H1 (cell line): ENCODE measurements around the gene COIL. TPM values are rescaled to one million over a fixed set of nuclear protein-coding genes. Genes with fewer than 3 reads are reported as not detected.

Experiments used
- CTCF ChIA-PET: fragments of 300-600 bp; sonication (Branson Sonifier 250); formaldehyde crosslinking; loops from one replicate; lab custom pipeline; 2021; ENCODE audit not compliant: partially characterized antibody; lab: Charles Lee
- POLR2A ChIA-PET: fragments of 300-600 bp; sonication (Branson Sonifier 250); formaldehyde crosslinking; loops from one replicate; lab custom pipeline; 2021; ENCODE audit warnings: inconsistent platforms; ENCODE audit not compliant: partially characterized antibody; lab: Charles Lee
- DNase-seq, 2 experiments: peaks; one replicate each; pipeline versions ENCODE4 v3.0.0 to v3.0.0-alpha.2; 2010 to 2022; ENCODE audit warnings: low spot score in 2 of 2, low read depth in 1 of 2, mixed read lengths in 1 of 2
- FAIRE-seq: peaks from 2 replicates; lab custom pipeline; 2011; peaks lifted over from hg19 to GRCh38; lab: Jason Lieb, UNC
- H2AFZ ChIP-seq: 2 replicates; pipeline ENCODE4 v1.8.1; 2012; ENCODE audit warnings: low read length, inconsistent platforms
- H2AK5ac ChIP-seq: 2 replicates; pipeline ENCODE4 v1.6.1; 2013; ENCODE audit warnings: low read depth, low read length
- H2BK120ac ChIP-seq: replicated peaks from 2 replicates; pipeline ENCODE3; 2013; ENCODE audit warnings: low read depth, low read length, inconsistent platforms
- H2BK12ac ChIP-seq: 2 replicates; pipeline ENCODE4 v1.6.1; 2013; ENCODE audit warnings: low read depth, low read length
- H2BK15ac ChIP-seq: 2 replicates; pipeline ENCODE4 v1.6.1; 2013; ENCODE audit warnings: low read length
- H2BK20ac ChIP-seq: 2 replicates; pipeline ENCODE4 v1.6.1; 2013; ENCODE audit warnings: low read length
- H2BK5ac ChIP-seq: 2 replicates; pipeline ENCODE4 v1.6.1; 2013; ENCODE audit warnings: low read depth, low read length
- H3K14ac ChIP-seq: 2 replicates; pipeline ENCODE4 v1.6.1; 2013; ENCODE audit warnings: inconsistent platforms; ENCODE audit not compliant: insufficient read length
- H3K18ac ChIP-seq: 2 replicates; pipeline ENCODE4 v1.6.1; 2013; ENCODE audit warnings: low read length; ENCODE audit errors: extremely low read depth
- H3K23ac ChIP-seq: 2 replicates; pipeline ENCODE4 v1.6.1; 2013; ENCODE audit warnings: inconsistent platforms; ENCODE audit not compliant: insufficient read length
- H3K23me2 ChIP-seq: 2 replicates; pipeline ENCODE4 v1.6.1; 2013; ENCODE audit warnings: low read depth, low read length
- H3K27ac ChIP-seq: 2 replicates; pipeline ENCODE4 v1.6.1; 2011; ENCODE audit warnings: low read depth, low read length, inconsistent platforms
- H3K27me3 ChIP-seq, 4 experiments: replicated peaks in 1 of 4; 1 replicate in 1 of 4; 2 replicates in 3 of 4; pipeline versions ENCODE4 v1.6.1 to v1.8.1; 2011 to 2013; ENCODE audit warnings: low read length in 3 of 4, mild to moderate bottlenecking in 3 of 4, inconsistent platforms in 2 of 4, mixed read lengths in 2 of 4, moderate library complexity in 1 of 4; ENCODE audit not compliant: control insufficient read depth in 3 of 4, insufficient read depth in 3 of 4; ENCODE audit errors: extremely low read depth in 1 of 4
- H3K36me3 ChIP-seq, 4 experiments: 2 replicates each; pipeline versions ENCODE4 v1.6.1 to v1.8.1; 2011 to 2013; ENCODE audit warnings: mild to moderate bottlenecking in 4 of 4, low read length in 3 of 4, moderate library complexity in 2 of 4, control low read depth in 1 of 4, inconsistent platforms in 1 of 4; ENCODE audit not compliant: insufficient read depth in 4 of 4, control insufficient read depth in 2 of 4
- H3K4ac ChIP-seq: replicated peaks from 2 replicates; pipeline ENCODE3; 2013; ENCODE audit warnings: low read length, low read depth, mixed read lengths, inconsistent platforms; ENCODE audit not compliant: insufficient read length
- H3K4me1 ChIP-seq, 4 experiments: replicated peaks in 1 of 4; 1 replicate in 1 of 4; 2 replicates in 3 of 4; pipeline versions ENCODE4 v1.6.1 to v1.8.1; 2011 to 2013; ENCODE audit warnings: low read length in 3 of 4, inconsistent platforms in 2 of 4, mixed read lengths in 1 of 4; ENCODE audit not compliant: insufficient read depth in 4 of 4, control insufficient read depth in 3 of 4
- H3K4me2 ChIP-seq, 2 experiments: 2 replicates each; pipeline versions ENCODE4 v1.6.1 to v1.8.1; 2011 to 2013; ENCODE audit warnings: low read depth in 2 of 2, low read length in 2 of 2, control low read depth in 1 of 2, inconsistent platforms in 1 of 2, mild to moderate bottlenecking in 1 of 2; ENCODE audit not compliant: insufficient read depth in 1 of 2
- H3K4me3 ChIP-seq, 4 experiments: fragments of 200-600, 300-600 bp in 1 of 4; sonication (generic), shearing (Covaris generic), sonication (Bioruptor Twin) in 1 of 4; 2 replicates each; pipeline versions ENCODE4 v1.5.1 to v1.8.1; 2011 to 2016; ENCODE audit warnings: low read length in 4 of 4, low read depth in 3 of 4, control low read depth in 2 of 4, inconsistent platforms in 2 of 4, mild to moderate bottlenecking in 2 of 4, mixed read lengths in 1 of 4, moderate library complexity in 1 of 4; ENCODE audit not compliant: insufficient read depth in 2 of 4; ENCODE audit errors: extremely low read depth in 1 of 4
- H3K56ac ChIP-seq: replicated peaks from 2 replicates; pipeline ENCODE3; 2013; ENCODE audit warnings: low read depth, mild to moderate bottlenecking, mixed read lengths, low read length, inconsistent platforms; ENCODE audit not compliant: insufficient read length
- H3K79me1 ChIP-seq: 2 replicates; pipeline ENCODE4 v1.6.1; 2013; ENCODE audit warnings: low read depth, low read length, control low read depth
- H3K79me2 ChIP-seq, 2 experiments: 2 replicates each; pipeline versions ENCODE4 v1.6.1 to v1.8.1; 2012 to 2013; ENCODE audit warnings: low read length in 2 of 2, mild to moderate bottlenecking in 2 of 2, inconsistent platforms in 1 of 2; ENCODE audit not compliant: insufficient read depth in 2 of 2, control insufficient read depth in 1 of 2
- H3K9ac ChIP-seq, 4 experiments: replicated peaks in 1 of 4; 1 replicate in 1 of 4; 2 replicates in 3 of 4; pipeline versions ENCODE4 v1.6.1 to v1.8.1; 2011 to 2013; ENCODE audit warnings: low read depth in 3 of 4, low read length in 3 of 4, control low read depth in 2 of 4, mild to moderate bottlenecking in 2 of 4, moderate library complexity in 2 of 4, inconsistent platforms in 1 of 4; ENCODE audit errors: extremely low read depth in 1 of 4
- H3K9me3 ChIP-seq, 2 experiments: 2 replicates each; pipeline versions ENCODE4 v1.6.1 to v1.8.1; 2012 to 2013; ENCODE audit warnings: mild to moderate bottlenecking in 2 of 2, moderate library complexity in 2 of 2, control low read depth in 1 of 2, inconsistent platforms in 1 of 2, low read depth in 1 of 2, low read length in 1 of 2, mixed read lengths in 1 of 2; ENCODE audit not compliant: insufficient read depth in 2 of 2
- H4K20me1 ChIP-seq, 2 experiments: replicated peaks in 1 of 2; 2 replicates each; pipeline versions ENCODE3 to v1.8.1; 2011 to 2013; ENCODE audit warnings: inconsistent platforms in 2 of 2, low read length in 2 of 2, mild to moderate bottlenecking in 1 of 2; ENCODE audit not compliant: insufficient read depth in 2 of 2, control insufficient read depth in 1 of 2
- H4K5ac ChIP-seq: 2 replicates; pipeline ENCODE4 v1.6.1; 2013; ENCODE audit warnings: low read length, low read depth, mixed read lengths, inconsistent platforms; ENCODE audit not compliant: insufficient read length
- H4K8ac ChIP-seq: 2 replicates; pipeline ENCODE4 v1.8.0; 2013; ENCODE audit warnings: mild to moderate bottlenecking, moderate library complexity, low read length, inconsistent platforms; ENCODE audit not compliant: insufficient read depth; ENCODE audit errors: extremely low read depth
- H4K91ac ChIP-seq: replicated peaks from 2 replicates; pipeline ENCODE3; 2013; ENCODE audit warnings: low read length, mixed read lengths, inconsistent platforms; ENCODE audit not compliant: insufficient read length
- ATF3 ChIP-seq: IDR thresholded peaks from 2 replicates; pipeline ENCODE4 v1.6.1; 2011; ENCODE audit warnings: low read depth, mild to moderate bottlenecking, low read length; ENCODE audit not compliant: insufficient read depth
- BCL11A ChIP-seq, 2 experiments: IDR thresholded peaks; one replicate each; pipeline ENCODE4 v1.6.1; 2011; ENCODE audit warnings: low read depth in 2 of 2, low read length in 2 of 2, mild to moderate bottlenecking in 2 of 2
- CHD1 ChIP-seq: IDR thresholded peaks from 2 replicates; pipeline ENCODE4 v1.6.1; 2012; ENCODE audit warnings: low read depth, low read length, improper control_type of control experiment
- EZH2 ChIP-seq: fragments of 200-600 bp; sonication (generic); IDR thresholded peaks from 2 replicates; pipeline ENCODE4 v1.7.1; 2012; ENCODE audit warnings: low read depth, mild to moderate bottlenecking, moderate library complexity, low read length, inconsistent platforms; ENCODE audit not compliant: severe bottlenecking
- KDM1A ChIP-seq: fragments of 200-600, 300-600 bp; sonication (generic); IDR thresholded peaks from 2 replicates; pipeline ENCODE4 v1.7.1; 2016; ENCODE audit warnings: mild to moderate bottlenecking, low read length, borderline replicate concordance
- KDM4A ChIP-seq: IDR thresholded peaks from one replicate; pipeline ENCODE4 v1.7.1; 2012; ENCODE audit warnings: low read depth, mild to moderate bottlenecking, moderate library complexity, low read length, inconsistent platforms; ENCODE audit not compliant: severe bottlenecking
- PHF8 ChIP-seq: fragments of 200-600 bp; sonication (generic); conservative IDR thresholded peaks from 2 replicates; pipeline ENCODE4 v1.7.1; 2012; ENCODE audit warnings: low read depth, mild to moderate bottlenecking, inconsistent platforms, low read length, moderate library complexity
- POLR2AphosphoS5 ChIP-seq: IDR thresholded peaks from 2 replicates; pipeline ENCODE4 v1.6.1; 2011; ENCODE audit warnings: low read depth, low read length
- POU5F1 ChIP-seq: IDR thresholded peaks from 2 replicates; pipeline ENCODE4 v1.6.1; 2011; ENCODE audit warnings: low read depth, mild to moderate bottlenecking, low read length, moderate library complexity
- SP4 ChIP-seq: IDR thresholded peaks from 2 replicates; pipeline ENCODE4 v1.6.1; 2012; ENCODE audit warnings: low read length, inconsistent platforms
- SRF ChIP-seq: IDR thresholded peaks from 2 replicates; pipeline ENCODE4 v1.6.1; 2011; ENCODE audit warnings: mild to moderate bottlenecking, low read depth, low read length, moderate library complexity
- TAF1 ChIP-seq: IDR thresholded peaks from 2 replicates; pipeline ENCODE4 v1.6.1; 2011; ENCODE audit warnings: mild to moderate bottlenecking, low read depth, low read length
- TAF7 ChIP-seq: optimal IDR thresholded peaks from 2 replicates; pipeline ENCODE3; 2011; ENCODE audit warnings: low read depth, mild to moderate bottlenecking, inconsistent platforms, low read length, moderate library complexity, borderline replicate concordance
- TCF12 ChIP-seq: IDR thresholded peaks from 2 replicates; pipeline ENCODE4 v1.6.1; 2011; ENCODE audit warnings: low read depth, mild to moderate bottlenecking, low read length
- TEAD4 ChIP-seq: IDR thresholded peaks from 2 replicates; pipeline ENCODE4 v1.6.1; 2012; ENCODE audit warnings: low read depth, low read length, inconsistent platforms, mixed read lengths
- WGBS, 2 experiments: shearing (Covaris generic) in 1 of 2; methylation state at CpG; one replicate each; pipeline versions ENCODE4 v1.1.6 to v1.1.7; 2013 to 2015; ENCODE audit warnings: low lambda C conversion rate in 2 of 2, mixed read lengths in 2 of 2, inconsistent platforms in 1 of 2, low coverage in 1 of 2, missing lambda C conversion rate in 1 of 2; ENCODE audit not compliant: insufficient replicate concordance in 2 of 2, insufficient coverage in 1 of 2, insufficient read length in 1 of 2; ENCODE audit errors: extremely low coverage in 1 of 2, missing lambda C conversion rate in 1 of 2; 5-methylcytosine and 5-hydroxymethylcytosine counted together
- polyA plus RNA-seq, 7 experiments: library from polyadenylated mRNA; depleted of rRNA in 3 of 7; stranded (reverse) in 5 of 7; unstranded in 2 of 7; fragments of >200 nt in 5 of 7; fragments of 200-250 nt in 2 of 7; gene quantifications; 1 replicate in 5 of 7; 2 replicates in 1 of 7; 4 replicates in 1 of 7; pipeline versions ENCODE4 v1.2.1 to v1.2.3, GENCODE V29; 2011 to 2013; ENCODE audit warnings: missing spikeins in 2 of 7, mixed read lengths in 2 of 7
- total RNA-seq: library from RNA; stranded (reverse); fragmentation: NEBNext Ultra II Directional; extraction: Animal tissue kit (Norgen Biotek cat#: 25700); gene quantifications from 2 replicates; pipeline ENCODE4 v1.2.1, GENCODE V29; 2021

The COIL gene
- total and polyA plus RNA-seq, 2 of the 8 experiments (the other 6 are each of a cell fraction or from before 2014, with no cell fraction given) = 5.2 to 23.6 TPM

DNA sequence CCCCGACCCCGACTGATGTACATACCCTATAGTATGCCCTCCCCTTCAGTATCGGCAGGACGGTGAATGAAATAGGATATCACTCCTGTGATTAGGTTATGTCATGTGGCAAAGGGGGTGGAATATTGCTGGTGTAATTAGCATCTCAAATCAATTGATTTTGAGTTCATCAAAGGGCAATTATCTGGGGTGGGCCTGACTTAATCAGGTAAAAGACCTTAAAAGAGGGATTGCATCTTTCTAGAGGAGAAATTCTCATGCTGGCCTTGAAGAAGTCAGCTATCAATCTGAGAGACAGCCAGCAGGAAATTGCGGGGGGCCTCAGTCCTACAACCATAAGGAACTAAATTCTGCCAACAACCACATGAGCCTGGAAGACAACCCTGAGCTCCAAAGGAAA is 57.3 kb downstream of the COIL start:
- CTCF ChIA-PET = interaction anchor here (0.7 to 2.4 kb wide), 2 partner anchors 13 to 744 kb away, joined by 3 to 12 read pairs; no protein-coding TSS in a partner anchor
- Histone ChIP-seq H3K23me2 (no peaks in the 10 kb centered on the region), H3K4me1 (no peaks in the 10 kb centered on the region), H3K4me3 (no peak overlapping the region), H3K27me3 (no peaks in the 10 kb centered on the region; a peak in 1 of 7 replicates), H3K79me1 (peaks cover 3% of the 10 kb centered on the region; the same call in 1 of the 2 replicates), H3K27ac (no peak overlapping the region), H3K18ac (no peak overlapping the region), H2BK20ac (no peak overlapping the region), H4K20me1 (peaks cover 0 to 3% of the 10 kb centered on the region in 2 experiments), H3K4ac (no peak overlapping the region), H3K36me3 (peaks cover 8 to 64% (median 25%) of the 10 kb centered on the region in 4 experiments), H4K8ac (no peak overlapping the region), H2BK120ac (no peak overlapping the region), H2AK5ac (no peak overlapping the region), H3K4me2 (no peak overlapping the region), H3K9me3 (no peaks in the 10 kb centered on the region), H3K14ac (no peak overlapping the region), H3K56ac (no peak overlapping the region), H3K9ac (no peak overlapping the region), H3K79me2 (no peaks in the 10 kb centered on the region), H4K5ac (no peak overlapping the region), H2AFZ (no peak overlapping the region), H2BK5ac (no peak overlapping the region), H3K23ac (no peak overlapping the region), H2BK15ac (no peak overlapping the region), H2BK12ac (no peak overlapping the region), H4K91ac (no peak overlapping the region)
- FAIRE-seq (no peak), DNase-seq (no peak)
- WGBS, 2 experiments = 99% methylated on average over 5 of the region's 5 CpGs; no CpG with 5 or more reads in 1 of the 2 experiments
- POLR2A ChIA-PET = interaction anchor here (0.7 kb wide), 1 partner anchor 10 kb away, joined by 4 read pairs; the partner anchor contains the start of gene TRIM25
- TF ChIP-seq TEAD4 (no peak), SRF (no peak), ATF3 (no peak), EZH2 (no peak), POU5F1 (no peak), TAF1 (no peak), KDM4A (no peak), BCL11A (IDR thresholded peaks at IDR 0.05; ENCODE audit: low read depth in 2 of 2, low read length in 2 of 2) (no peak), SP4 (no peak), TCF12 (no peak), POLR2AphosphoS5 (no peak), PHF8 (no peak), CHD1 (no peak), KDM1A (no peak), TAF7 (no peak)
